Activated CD8-positive, alpha-beta memory T cell treated with anti-CD3 and anti-CD28 coated beads, Interleukin-2, amount 50 U/mL, for 1 hour (primary cell): ENCODE results near the gene L3MBTL4.
"Not testable (repeated sequence)": the region's sequence is repeated elsewhere in the genome, so short reads cannot be mapped to it uniquely, and the experiment has no call there.

Experiments
- DNase-seq: peaks from one replicate; pipeline ENCODE4 v3.0.0-alpha.2; 2020; ENCODE audit errors: extremely low read depth

Gene L3MBTL4

GRCh38 chr18:6310714-6311113, 104.0 kb downstream of the L3MBTL4 start:
- DNase-seq: no peak

DNA sequence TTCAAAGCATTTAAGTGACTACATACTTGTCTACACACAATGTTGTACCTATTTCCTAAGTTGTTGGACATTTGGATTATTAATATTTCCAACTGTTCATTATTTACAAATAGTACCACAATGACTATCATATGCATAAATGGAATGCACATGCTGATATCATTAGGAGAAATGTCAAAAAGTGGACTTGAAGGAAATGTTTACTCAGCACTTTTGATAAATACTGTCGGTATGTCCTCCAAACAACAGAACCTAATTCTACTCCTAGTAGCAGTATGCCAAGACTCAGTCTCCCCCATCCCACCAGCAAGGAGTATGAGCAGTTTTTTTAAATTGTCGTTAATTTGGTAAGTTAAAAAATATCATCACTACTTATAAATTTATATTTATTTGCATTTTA, 116.8 kb downstream of the L3MBTL4 start:
- no peak for DNase-seq

DNA sequence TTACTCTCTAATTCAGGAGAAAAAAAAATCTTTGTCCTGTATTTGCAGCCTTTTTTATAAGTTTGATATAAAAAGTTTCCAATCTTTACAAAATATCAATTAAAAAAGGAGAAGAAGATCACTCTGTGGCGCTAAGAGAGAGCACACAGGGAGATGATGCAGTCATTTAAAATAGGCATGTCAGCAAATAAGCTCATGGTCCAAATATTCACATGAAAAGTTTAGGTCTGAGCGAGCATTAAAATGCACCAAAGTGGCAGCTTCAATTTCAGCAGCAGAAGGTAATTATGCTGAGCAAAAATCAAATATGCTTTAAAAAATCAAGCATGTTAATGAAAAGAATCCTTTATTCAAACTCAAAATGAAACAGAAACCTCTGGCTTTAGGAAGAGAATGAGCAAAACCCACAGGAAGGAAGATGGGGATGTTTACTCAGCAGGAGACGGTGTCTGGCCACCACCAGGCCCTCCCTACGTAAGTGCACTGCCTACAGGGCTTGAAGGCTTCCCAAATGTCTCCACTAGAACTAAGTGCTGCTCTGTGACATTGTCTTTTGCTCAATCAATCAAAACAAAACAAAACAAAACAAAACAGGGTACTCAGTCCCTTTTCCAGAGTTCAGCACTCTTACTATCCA, 120.4 kb downstream of the L3MBTL4 start:
- no peak for DNase-seq

DNA sequence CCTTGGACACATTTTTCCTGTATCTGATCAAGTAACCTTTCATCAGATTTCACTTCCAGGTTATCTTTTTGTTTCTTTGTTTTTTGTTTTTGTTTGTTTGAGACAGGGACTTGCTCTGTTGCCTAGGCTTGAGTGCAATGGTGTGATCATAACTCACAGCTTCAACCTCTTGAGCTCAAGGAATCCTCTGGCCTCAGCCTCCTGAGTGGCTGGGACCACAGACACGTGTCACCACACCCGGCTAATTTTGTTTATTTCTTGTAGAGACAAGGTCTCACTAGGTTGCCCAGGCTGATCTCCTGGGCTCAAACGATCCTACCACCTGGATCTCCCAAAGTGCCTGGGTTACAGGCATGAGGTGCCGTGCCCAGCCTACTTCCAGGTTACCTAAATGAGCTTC, 124.9 kb downstream of the L3MBTL4 start:
- DNase-seq: no peak

DNA sequence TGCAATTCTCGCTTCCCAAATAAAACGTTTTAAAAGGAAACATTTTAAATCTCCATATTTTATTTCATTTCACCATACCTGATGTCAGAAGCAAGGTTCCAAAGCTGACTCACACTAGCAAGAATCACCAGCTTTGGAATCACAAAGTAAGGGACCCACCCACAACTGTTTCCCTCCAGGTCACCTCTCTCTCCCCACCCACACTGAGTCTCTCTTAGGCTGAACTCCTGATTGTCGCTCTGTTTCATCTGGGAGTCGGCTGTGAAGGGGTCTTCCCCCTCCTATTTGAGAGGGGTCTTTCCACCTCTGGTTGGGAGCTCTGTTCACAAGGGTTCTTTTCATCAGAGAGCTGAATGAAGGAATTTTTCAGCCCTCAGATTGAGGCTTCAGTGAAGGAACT, 128.1 kb downstream of the L3MBTL4 start:
- no peak for DNase-seq

DNA sequence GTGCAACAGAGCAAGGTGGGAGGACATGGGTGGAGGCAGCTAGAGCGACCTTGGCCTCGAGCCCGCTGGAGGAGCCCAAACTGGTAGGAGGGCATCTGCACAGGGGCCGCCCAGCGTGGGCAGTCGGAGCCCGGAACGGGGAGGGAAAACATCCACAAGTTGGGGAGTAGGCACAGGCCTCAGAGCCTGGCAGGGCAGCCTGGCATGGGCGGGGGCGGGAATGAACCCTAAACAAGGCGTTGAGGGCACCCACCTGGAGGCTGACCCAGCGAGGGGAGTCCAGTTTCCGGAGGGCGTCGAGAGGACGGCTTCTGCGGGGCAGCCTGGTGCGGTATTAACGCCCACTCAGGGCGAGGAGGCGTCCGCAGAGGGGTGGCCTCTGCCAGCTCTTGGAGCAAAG, 129.9 kb downstream of the L3MBTL4 start:
- no peak for DNase-seq

- DNase-seq: no peak
These were observed 130.4 kb downstream of the L3MBTL4 start for GRCh38 chr18:6284300-6284699.

- DNase-seq: no peak
These were observed 132.8 kb downstream of the L3MBTL4 start for GRCh38 chr18:6281874-6282273.

DNA sequence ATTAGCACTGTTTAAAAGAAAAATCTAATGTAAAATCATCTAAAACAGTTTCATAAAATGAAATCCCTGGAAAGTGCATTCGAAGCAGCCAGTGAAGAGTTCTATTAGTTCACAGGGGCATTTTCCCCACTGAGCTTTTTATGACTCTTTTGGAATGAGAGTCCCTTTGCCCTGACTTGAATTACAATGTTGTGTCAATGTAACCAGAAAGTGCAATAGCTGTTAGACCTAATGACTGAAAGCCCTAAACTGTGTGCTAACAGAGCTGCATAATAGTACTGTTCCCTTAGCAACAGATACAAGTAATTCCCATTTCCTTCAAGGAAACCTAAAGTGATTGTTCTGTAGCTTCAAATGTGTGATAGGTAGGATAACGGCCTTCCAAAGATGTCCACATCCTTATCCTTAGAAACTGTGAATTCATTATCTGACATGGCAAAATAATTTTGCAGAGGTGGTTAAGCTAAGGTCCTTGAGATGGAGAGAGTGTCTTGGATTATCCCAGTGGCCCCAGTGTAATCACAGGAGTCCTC, 134.4 kb downstream of the L3MBTL4 start:
- DNase-seq: no peak

- DNase-seq: no peak
These were observed 135.4 kb downstream of the L3MBTL4 start for GRCh38 chr18:6279308-6279707.

- no peak for DNase-seq
These were observed 141.3 kb downstream of the L3MBTL4 start for GRCh38 chr18:6273423-6273822.

DNA sequence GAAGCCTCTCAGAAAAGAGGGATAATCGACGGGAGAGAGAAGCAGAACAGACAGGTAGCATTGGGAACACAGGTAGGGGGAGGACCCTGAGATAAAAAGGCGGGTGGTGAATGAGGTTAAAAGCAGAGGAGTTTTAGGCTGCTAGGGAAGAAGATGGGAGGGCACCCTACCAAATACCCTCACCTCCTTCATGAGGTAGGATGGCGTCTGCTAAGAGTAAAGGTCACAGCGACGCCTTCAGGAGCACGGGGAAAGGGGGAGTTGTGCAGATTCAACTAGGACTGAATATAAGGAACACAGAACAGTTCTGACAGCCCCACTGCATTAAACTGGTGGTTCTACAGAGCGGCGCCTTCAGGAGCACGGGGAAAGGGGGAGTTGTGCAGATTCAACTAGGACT, 142.6 kb downstream of the L3MBTL4 start:
- DNase-seq: not testable (repeated sequence)

DNA sequence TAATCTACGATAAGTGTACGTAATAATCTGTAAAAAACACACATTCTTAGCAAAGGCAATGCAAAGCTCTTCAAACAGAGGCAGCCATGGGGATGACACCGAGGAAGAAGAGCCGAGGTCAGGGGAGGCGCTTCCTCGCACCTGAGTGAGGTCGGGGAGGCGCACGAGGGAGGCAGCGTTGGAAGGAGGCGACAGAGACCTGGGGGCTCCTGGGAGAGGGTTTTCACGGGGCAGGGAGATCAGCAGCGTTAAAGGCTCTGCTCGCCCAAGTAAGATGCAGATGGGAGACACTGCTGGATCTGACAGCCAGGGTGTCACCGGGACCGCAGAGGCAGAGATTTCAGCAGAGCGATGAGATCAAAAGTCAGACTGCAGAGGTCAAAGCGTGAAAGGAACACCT, 143.1 kb downstream of the L3MBTL4 start:
- no peak for DNase-seq

- DNase-seq: no peak
These were observed 143.9 kb downstream of the L3MBTL4 start for GRCh38 chr18:6270771-6271216.

DNA sequence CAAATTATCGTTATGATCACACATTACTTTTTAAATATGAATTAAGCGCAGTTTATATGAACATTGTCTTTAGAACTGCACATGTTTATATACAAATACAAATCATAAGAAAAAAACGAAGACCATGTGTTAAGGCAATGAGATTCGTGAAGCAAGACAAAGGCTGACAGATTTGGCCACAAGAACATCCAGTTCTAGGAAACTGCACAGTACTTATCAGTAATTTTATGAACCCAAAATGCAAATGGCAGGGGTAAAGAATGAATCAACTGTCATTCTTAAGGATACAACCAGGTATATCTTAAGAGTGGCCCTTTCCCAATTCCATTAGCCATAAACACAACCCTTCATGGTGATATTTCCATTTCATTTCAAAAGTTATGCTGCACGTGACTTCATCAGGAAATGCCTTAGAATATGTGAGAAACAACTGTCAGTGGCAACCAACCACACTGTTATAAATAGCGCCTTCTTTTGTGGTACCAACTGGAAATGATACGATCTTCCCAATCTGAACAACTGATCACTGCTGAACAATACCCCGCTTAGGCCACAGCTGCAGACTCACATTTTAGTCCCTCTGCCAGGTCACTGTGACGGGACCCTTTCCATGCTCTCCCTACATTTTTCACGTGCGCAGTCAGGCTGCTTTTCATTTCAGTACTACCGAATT, 144.9 kb downstream of the L3MBTL4 start:
- DNase-seq: no peak

GRCh38 chr18:6266212-6266611, 148.5 kb downstream of the L3MBTL4 start:
- no peak for DNase-seq

GRCh38 chr18:6261938-6262337, 152.8 kb downstream of the L3MBTL4 start:
- DNase-seq: no peak

GRCh38 chr18:6259324-6259723, 155.4 kb downstream of the L3MBTL4 start:
- DNase-seq: not testable (repeated sequence)

DNA sequence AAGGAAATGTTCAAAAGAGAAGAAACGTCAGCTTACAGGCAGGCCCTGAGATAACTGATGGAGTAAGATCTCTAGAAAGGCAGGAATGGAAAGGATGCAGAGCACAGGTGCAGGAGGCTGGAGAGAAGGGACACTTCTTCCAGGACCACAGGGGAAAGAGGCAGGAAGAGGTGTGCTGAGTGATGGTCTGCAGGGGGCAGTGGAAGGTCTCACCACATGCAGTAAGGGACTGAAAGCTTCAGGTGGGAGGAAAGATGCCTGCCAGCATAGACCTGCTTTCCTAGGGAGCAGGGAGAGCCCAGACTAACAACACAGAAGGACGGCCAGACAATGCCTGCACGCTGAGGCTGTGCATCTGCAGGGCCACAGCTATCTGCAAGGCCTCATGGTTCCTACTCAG, 156.8 kb downstream of the L3MBTL4 start:
- no peak for DNase-seq

- no peak for DNase-seq
These were observed 158.2 kb downstream of the L3MBTL4 start for GRCh38 chr18:6256521-6256920.

DNA sequence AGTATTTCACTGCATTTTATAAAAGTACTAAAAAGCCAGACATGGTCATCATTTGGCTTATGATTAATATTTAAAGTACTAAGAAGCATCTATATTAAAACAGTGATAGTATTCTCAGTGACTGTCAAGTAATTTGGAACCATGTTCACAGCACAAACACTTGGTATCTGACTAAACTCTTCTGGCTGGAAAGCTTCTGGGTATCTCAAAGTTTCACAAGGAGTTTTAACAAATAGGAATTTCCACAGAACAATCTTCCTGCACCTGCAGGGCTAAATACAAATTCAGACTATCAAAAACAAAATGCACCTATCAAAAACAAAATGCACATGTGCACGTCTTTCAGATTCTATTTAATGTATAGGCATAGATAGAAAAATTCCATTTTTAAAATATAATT, 158.8 kb downstream of the L3MBTL4 start:
- DNase-seq: no peak

- no peak for DNase-seq
These were observed 159.5 kb downstream of the L3MBTL4 start for GRCh38 chr18:6255116-6255705.

DNA sequence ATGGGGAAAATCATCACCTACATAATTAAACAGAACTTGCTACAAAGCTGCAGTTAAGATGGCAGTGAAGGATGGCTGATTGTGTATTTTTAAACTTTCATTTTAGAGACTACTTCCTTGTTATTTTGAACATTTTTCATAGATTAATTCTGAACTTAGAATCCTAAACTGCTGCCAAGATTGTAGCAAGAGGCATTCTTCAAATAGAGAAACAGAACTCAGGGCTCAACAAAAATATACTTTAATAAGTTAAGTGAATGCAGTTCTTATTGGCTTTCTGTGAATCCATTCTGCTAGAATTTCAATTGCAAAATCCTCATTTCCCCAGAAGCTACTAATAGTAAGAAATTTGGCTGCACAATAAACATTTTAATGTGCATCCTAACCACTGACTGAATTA, 160.3 kb downstream of the L3MBTL4 start:
- DNase-seq: no peak
